ENCODE data around the gene NLGN4Y.

NLGN4Y gene

GRCh38 chrY:14524272-14525231 is at the start of gene NLGN4Y:
TSS of gene NLGN4Y (plus strand) at chrY:14524529. CDS start at chrY:14622120, 97,591 bp downstream.
- no peak for DNase-seq

GRCh38 chrY:14485935-14486334 is 38.4 kb upstream of the NLGN4Y start:
- no peak for DNase-seq

- DNase-seq, result no peak
Measured at GRCh38 chrY:14490226-14490625, 34.1 kb upstream of the NLGN4Y start.

DNA sequence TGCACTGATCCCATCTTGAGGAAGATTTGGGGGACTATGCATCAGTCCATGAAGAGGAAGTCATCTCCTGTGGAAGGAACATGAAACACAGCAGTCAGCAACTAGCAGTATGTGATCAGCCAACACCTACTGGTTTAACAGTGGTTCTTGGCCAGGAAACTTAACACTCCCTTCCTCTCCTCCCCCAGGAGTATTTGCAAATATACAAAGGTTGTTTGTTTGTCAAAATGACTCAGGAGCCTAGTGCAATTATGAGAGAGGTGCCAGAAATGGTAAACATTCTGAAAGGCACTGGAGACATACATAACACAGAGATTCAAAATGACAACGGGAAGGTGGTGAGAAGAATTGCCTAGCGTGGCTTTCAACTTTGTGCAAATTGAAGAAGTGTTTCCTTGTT is 26.3 kb upstream of the NLGN4Y start:
- no peak for DNase-seq

- no peak for DNase-seq
Measured at GRCh38 chrY:14504592-14504991, 19.7 kb upstream of the NLGN4Y start.

DNA sequence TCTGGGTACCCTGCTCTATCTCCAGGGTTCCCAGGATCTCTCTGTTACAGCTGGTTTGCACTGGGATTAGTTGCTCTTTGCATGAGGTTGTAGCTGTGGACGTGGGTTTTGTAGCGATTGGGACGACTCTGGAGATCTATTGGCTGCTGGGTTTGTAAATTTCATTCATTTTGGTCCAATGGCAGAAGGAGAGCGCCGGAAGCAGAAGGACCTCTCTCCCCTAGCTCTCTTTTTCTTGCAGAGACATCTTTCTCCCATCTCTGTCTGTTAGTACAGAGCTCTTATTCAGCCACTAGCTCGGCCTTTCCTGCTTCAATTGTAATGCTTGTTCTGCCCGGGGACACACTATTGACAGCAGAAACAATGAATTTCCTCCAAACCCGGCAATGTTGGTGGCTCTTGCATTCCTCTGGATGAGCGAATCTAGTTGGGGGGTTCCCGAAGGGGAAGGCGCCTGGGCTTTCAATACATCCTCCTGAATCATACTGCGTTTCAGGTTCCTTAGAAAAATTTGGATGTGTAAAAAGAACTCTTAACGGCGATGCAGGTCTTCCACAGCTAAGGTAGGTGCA is 1.9 kb upstream of the NLGN4Y start:
- no peak for DNase-seq

GRCh38 chrY:14523491-14524271 is 648 bp upstream of the NLGN4Y start:
- DNase-seq, result no peak

- no peak for DNase-seq
Measured at GRCh38 chrY:14525315-14525714, 986 bp downstream of the NLGN4Y start.

DNA sequence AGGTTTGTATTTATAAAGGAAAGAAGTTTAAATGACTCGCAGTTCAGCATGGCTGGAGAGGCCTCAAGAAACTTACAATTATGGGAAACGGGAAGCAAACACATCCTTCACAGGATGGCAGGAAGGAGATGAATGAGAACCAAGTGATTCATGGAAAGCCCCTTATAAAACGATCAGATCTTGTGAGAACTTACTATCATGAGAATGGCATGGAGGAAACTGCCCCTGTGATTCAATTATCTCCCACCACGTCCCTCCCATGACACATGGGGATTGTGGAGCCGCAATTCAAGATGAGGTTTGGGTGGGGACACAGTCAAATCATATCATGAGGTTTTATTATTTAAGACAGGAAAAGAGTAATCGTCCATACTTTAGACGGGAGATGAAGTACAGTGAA is 4.0 kb downstream of the NLGN4Y start:
- no peak for DNase-seq

DNA sequence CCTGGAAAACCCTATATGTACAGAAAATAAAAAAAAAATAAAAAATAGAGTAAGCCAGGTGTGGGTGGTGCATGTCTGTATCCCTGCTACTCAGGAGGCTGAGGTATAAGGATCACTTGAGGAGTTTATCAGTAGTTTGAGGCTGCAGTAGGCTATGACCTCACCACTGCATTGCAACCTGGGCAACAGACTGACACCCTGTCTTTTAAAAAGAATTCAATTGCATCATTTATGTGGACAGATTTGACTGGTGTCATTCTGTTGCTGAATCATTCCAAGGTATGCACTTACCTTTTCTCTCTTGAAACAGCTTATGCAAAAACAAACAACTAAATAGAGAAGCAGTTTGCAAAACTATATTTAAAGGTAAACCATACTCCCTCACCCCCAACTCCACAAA is 12.4 kb downstream of the NLGN4Y start:
- no peak for DNase-seq

GRCh38 chrY:14543506-14543905 is 19.2 kb downstream of the NLGN4Y start:
- no peak for DNase-seq

DNA sequence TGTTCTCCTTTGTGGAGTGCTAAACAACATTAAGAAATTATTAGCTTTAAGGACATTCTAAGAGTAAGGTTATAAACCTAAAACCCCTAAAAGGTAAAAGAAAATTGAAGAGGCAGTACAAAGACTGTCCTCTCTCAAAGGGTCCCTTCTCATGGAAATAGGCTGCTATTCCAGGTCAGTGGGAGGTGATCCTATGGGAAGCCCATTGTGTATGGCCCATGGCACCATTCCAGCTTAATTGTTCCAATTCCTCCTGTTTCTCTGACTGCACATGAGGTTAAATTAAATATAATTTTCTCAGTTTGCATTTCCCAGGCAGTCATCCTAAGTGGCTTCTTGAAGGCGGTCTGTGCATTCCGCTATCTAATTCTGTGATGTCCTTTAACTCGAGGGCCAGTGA is 57.0 kb downstream of the NLGN4Y start:
- DNase-seq, result no peak

- no peak for DNase-seq
Measured at GRCh38 chrY:14586725-14587124, 62.4 kb downstream of the NLGN4Y start.

DNA sequence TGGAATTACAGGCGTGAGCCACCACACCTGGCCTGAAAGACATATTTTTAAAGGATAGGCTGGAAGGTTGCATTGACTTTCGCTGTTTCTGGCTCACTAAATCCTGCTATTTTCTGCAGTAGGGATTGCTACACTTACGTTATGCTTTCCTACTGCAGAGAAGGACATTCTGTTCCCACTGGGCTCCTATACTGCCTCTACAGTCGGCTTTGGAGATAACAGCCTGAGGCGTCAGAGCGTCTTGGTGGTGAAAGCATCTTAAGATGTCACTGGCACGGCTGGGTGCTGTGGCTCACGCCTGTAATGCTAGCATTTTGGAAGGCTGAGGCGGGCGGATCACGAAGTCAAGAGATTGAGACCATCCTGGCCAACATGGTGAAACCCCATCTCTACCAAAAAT is 77.0 kb downstream of the NLGN4Y start:
- no peak for DNase-seq

DNA sequence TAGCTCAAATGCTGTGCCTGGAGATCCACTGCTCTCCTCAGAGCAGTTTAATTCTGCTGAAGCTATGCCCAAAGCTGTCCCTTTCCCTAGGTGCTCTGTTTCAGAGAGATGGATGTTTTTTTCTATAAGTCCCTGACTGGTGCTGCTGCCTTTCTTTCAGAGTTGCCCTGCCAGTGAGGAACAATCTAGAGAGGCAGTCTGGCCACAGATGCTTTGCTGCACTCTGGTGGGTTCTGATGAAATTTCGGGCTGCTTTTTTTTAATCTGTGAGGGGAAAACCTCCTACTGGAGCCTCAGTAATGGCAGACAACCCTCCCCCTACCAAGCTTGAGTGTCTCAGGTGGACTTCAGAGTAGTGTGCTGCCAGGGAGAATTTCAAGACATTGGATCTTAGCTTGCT is 93.3 kb downstream of the NLGN4Y start:
- no peak for DNase-seq

DNA sequence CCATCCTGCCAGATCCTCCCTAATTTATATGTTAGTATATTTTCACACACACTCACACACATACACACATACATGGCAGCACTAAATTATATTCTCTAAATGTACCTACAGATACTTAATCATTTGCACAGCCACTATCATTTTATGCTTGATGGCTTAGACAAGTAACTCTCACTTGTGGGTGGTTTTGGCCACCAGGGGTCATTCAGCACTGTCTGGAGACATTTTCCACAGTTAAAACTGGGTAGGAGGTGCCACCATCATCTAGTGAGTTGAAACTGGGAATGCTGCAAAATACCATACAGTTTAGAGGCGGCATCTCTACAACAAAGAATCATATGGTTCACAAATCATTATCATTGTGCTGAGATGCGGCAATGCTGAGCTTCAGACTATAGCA is 94.2 kb downstream of the NLGN4Y start:
- DNase-seq, result no peak

DNA sequence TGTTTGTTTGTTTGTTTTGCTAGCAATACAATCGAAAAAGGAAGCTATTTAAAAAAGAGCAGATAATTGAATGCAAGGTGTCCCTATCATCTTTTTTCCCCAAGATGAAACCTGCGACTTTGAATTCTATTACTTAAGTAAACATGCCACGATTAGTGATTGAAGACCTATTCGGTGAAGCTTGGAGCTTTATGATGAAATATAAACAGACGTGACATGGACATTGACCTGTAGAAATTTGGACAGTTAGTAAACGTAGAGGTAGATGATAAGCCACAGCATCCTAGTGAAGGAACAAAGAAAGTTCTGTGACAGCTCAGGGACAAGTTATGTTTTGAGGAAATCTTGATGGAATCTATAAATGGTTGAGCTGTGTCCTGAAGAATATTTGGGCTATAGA is 103.9 kb downstream of the NLGN4Y start:
- DNase-seq, result no peak

DNA sequence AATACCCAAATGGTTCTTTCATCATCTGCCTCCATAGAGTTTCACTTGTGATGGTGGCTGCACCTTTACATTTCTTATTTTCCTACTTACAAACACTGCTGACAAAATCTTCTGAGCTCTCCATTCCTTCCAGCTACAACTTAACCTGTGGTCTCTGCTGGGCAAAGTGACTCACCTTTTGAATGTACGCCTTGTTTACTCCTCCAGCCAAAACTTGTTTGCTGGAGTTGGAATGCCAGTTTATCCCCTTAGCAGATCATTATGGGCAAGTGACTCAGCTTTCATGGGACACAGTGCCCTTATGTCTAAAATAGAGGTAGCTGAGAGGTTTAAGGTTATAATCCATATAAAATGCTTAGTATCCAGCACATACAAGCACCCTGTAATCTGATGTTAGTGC is 107.3 kb downstream of the NLGN4Y start:
- no peak for DNase-seq

GRCh38 chrY:14633718-14634117 is 109.4 kb downstream of the NLGN4Y start:
- DNase-seq, result no peak

- no peak for DNase-seq
Measured at GRCh38 chrY:14634954-14635353, 110.6 kb downstream of the NLGN4Y start.

GRCh38 chrY:14637551-14637950 is 113.2 kb downstream of the NLGN4Y start:
- DNase-seq, result no peak

GRCh38 chrY:14641853-14642252 is 117.5 kb downstream of the NLGN4Y start:
- no peak for DNase-seq

GRCh38 chrY:14644157-14644952 is 120.0 kb downstream of the NLGN4Y start:
- DNase-seq, result no peak

Data from NCI-H69 (cell line).